Activated CD8-positive, alpha-beta T cell treated with anti-CD3 and anti-CD28 coated beads for 36 hours (primary cell): Measurements from ENCODE around the gene HEXIM1. TPM values are rescaled to one million over a fixed set of nuclear protein-coding genes. Genes with fewer than 3 reads are reported as not detected.

Experiments used
- ATAC-seq: fragments of 200-7000 bp; cut with Tn5 transposase; one replicate; pipeline ENCODE4 v1.10.0; 2021; ENCODE audit warnings: mild to moderate bottlenecking, moderate library complexity
- CTCF ChIA-PET: fragments of 350-600 bp; sonication (Branson Sonifier 250); formaldehyde crosslinking; loops from one replicate; lab custom pipeline; 2021; ENCODE audit warnings: antibody characterized with exemption; lab: Charles Lee
- POLR2A ChIA-PET: fragments of 350-600 bp; sonication (Branson Sonifier 250); formaldehyde crosslinking; loops from one replicate; lab custom pipeline; 2021; ENCODE audit warnings: antibody characterized with exemption; lab: Charles Lee
- DNase-seq: peaks from one replicate; pipeline ENCODE4 v3.0.0-alpha.2; 2020
- H3K27ac Mint-ChIP-seq: one replicate; pipeline ENCODE4 v1.8.0; 2021; ENCODE audit warnings: mild to moderate bottlenecking, mixed read lengths
- H3K27me3 Mint-ChIP-seq: one replicate; pipeline ENCODE4 v1.8.0; 2021; ENCODE audit warnings: mixed read lengths
- H3K36me3 Mint-ChIP-seq: one replicate; pipeline ENCODE4 v1.8.0; 2021; ENCODE audit warnings: low read depth, mixed read lengths
- H3K4me1 Mint-ChIP-seq: one replicate; pipeline ENCODE4 v1.8.0; 2021; ENCODE audit warnings: low read depth, mixed read lengths
- H3K4me3 Mint-ChIP-seq: one replicate; pipeline ENCODE4 v1.8.0; 2021; ENCODE audit warnings: mild to moderate bottlenecking, moderate library complexity, mixed read lengths
- H3K9me3 Mint-ChIP-seq: one replicate; pipeline ENCODE4 v1.8.0; 2021; ENCODE audit warnings: mixed read lengths
- CTCF ChIP-seq: fragments of 200-600 bp; IDR thresholded peaks from one replicate; pipeline ENCODE4 v1.8.0; 2022; ENCODE audit warnings: antibody characterized with exemption, mild to moderate bottlenecking
- intact Hi-C: fragments of 100-400 bp; cut with micrococcal nuclease; formaldehyde crosslinking; loops from one replicate; pipeline ENCODE4 v1.10.0; 2022
- total RNA-seq, 2 experiments: library from RNA; stranded (reverse); gene quantifications; one replicate each; pipeline ENCODE4 v1.2.3, GENCODE V29; 2021

HEXIM1 gene
- total RNA-seq, 2 experiments from 2014 or later, result 22.6 to 23.5 TPM

- Mint-ChIP-seq H3K4me3 (no peak overlapping the region), H3K9me3 (no peaks in the 10 kb centered on the region), H3K27me3 (no peaks in the 10 kb centered on the region), H3K4me1 (no peaks in the 10 kb centered on the region), H3K36me3 (no peaks in the 10 kb centered on the region), H3K27ac (no peak overlapping the region)
- no peak for TF ChIP-seq CTCF
- CTCF ChIA-PET, result interaction anchor here (1.1 to 1.4 kb wide), 2 partner anchors 29 to 69 kb away, joined by 3 to 4 read pairs; no protein-coding TSS in a partner anchor
- intact Hi-C loops, result no loop called here
- DNase-seq (no peak), ATAC-seq (no peak)
- POLR2A ChIA-PET, result no interaction called here
Measured at GRCh38 chr17:45128331-45128730, 19.9 kb upstream of the HEXIM1 start.

- Mint-ChIP-seq H3K27me3 (no peaks in the 10 kb centered on the region), H3K4me3 (no peak overlapping the region), H3K36me3 (no peaks in the 10 kb centered on the region), H3K9me3 (no peaks in the 10 kb centered on the region), H3K4me1 (peaks cover 3% of the 10 kb centered on the region), H3K27ac (no peak overlapping the region)
- ChIA-PET POLR2A (no interaction called here), CTCF (interaction anchor here (1.2 to 1.4 kb wide), 3 partner anchors 30 to 90 kb away, joined by 3 to 4 read pairs (median 4); no protein-coding TSS in a partner anchor)
- DNase-seq (no peak), ATAC-seq (no peak)
- intact Hi-C loops, result no loop called here
- TF ChIP-seq CTCF, result no peak
Measured at GRCh38 chr17:45128989-45129388, 19.3 kb upstream of the HEXIM1 start.

- ChIA-PET POLR2A (no interaction called here), CTCF (interaction anchor here (1.2 to 1.4 kb wide), 3 partner anchors 30 to 89 kb away, joined by 3 to 4 read pairs (median 4); no protein-coding TSS in a partner anchor)
- H3K4me3 Mint-ChIP-seq, result no peak overlapping the region
- ATAC-seq, result no peak
- no peak for TF ChIP-seq CTCF
- H3K27me3 Mint-ChIP-seq, result no peaks in the 10 kb centered on the region
- DNase-seq, result no peak
- no peaks in the 10 kb centered on the region for H3K9me3 Mint-ChIP-seq
- no peak overlapping the region for H3K27ac Mint-ChIP-seq
- intact Hi-C loops, result no loop called here
- peaks cover 3% of the 10 kb centered on the region for H3K4me1 Mint-ChIP-seq
- H3K36me3 Mint-ChIP-seq, result no peaks in the 10 kb centered on the region
Measured at GRCh38 chr17:45129426-45129939, 18.8 kb upstream of the HEXIM1 start.

GRCh38 chr17:45129940-45130680 lies 18.2 kb upstream of the HEXIM1 start:
- intact Hi-C loops, result no loop called here
- H3K27me3 Mint-ChIP-seq, result no peaks in the 10 kb centered on the region
- POLR2A ChIA-PET, result no interaction called here

More at GRCh38 chr17:45129940-45130680, 18.2 kb upstream of the HEXIM1 start:
- TF ChIP-seq CTCF, result no peak
- CTCF ChIA-PET, result interaction anchor here (0.7 to 3.1 kb wide), 5 partner anchors 11 to 89 kb away, joined by 3 to 13 read pairs (median 4); partner anchors contain the start of gene HEXIM1
- no peak overlapping the region for H3K4me3 Mint-ChIP-seq
- DNase-seq (no peak), ATAC-seq (no peak)
- H3K36me3 Mint-ChIP-seq, result no peaks in the 10 kb centered on the region
- no peaks in the 10 kb centered on the region for H3K9me3 Mint-ChIP-seq
- no peak overlapping the region for H3K27ac Mint-ChIP-seq
- peaks cover 4% of the 10 kb centered on the region for H3K4me1 Mint-ChIP-seq
